Endodermal cell (in vitro differentiated cells): ENCODE data around the gene PLXDC1. TPM values are rescaled to one million over a fixed set of nuclear protein-coding genes. Genes with fewer than 3 reads are reported as not detected.

ENCODE experiments used
- DNase-seq: peaks from one replicate; pipeline ENCODE4 v3.0.0-alpha.2; 2017
- H3K27ac ChIP-seq: 2 replicates; pipeline ENCODE4 v1.5.1; 2013; ENCODE audit warnings: mild to moderate bottlenecking, low read depth, low read length, moderate library complexity
- H3K27me3 ChIP-seq: 2 replicates; pipeline ENCODE4 v1.6.1; 2013; ENCODE audit warnings: mild to moderate bottlenecking, low read length, moderate library complexity; ENCODE audit not compliant: insufficient read depth, control insufficient read depth, poor library complexity, severe bottlenecking
- H3K36me3 ChIP-seq: 2 replicates; pipeline ENCODE4 v1.7.0; 2013; ENCODE audit warnings: mild to moderate bottlenecking, low read length, moderate library complexity; ENCODE audit not compliant: control insufficient read depth, insufficient read depth
- H3K4me1 ChIP-seq: one replicate; pipeline ENCODE4 v1.7.0; 2013; ENCODE audit warnings: low read length; ENCODE audit not compliant: control insufficient read depth, insufficient read depth
- H3K4me3 ChIP-seq: 2 replicates; pipeline ENCODE4 v1.5.1; 2013; ENCODE audit warnings: mild to moderate bottlenecking, low read length, moderate library complexity
- H3K9ac ChIP-seq: 2 replicates; pipeline ENCODE4 v1.6.1; 2013; ENCODE audit warnings: mild to moderate bottlenecking, low read length, moderate library complexity; ENCODE audit not compliant: poor library complexity, severe bottlenecking; ENCODE audit errors: extremely low read depth
- H3K9me3 ChIP-seq: 2 replicates; pipeline ENCODE4 v1.6.1; 2013; ENCODE audit warnings: mild to moderate bottlenecking, low read length, moderate library complexity; ENCODE audit not compliant: control insufficient read depth
- H3K27ac Mint-ChIP-seq: 2 replicates; pipeline ENCODE4 v1.8.0; 2020; ENCODE audit warnings: mixed read lengths
- H3K27me3 Mint-ChIP-seq: 2 replicates; pipeline ENCODE4 v1.8.0; 2021; ENCODE audit warnings: mild to moderate bottlenecking, mixed read lengths; ENCODE audit not compliant: insufficient read depth
- H3K36me3 Mint-ChIP-seq: 2 replicates; pipeline ENCODE4 v1.8.0; 2020; ENCODE audit warnings: low read depth, mixed read lengths
- H3K4me1 Mint-ChIP-seq: 2 replicates; pipeline ENCODE4 v1.8.0; 2020; ENCODE audit warnings: mixed read lengths
- H3K4me3 Mint-ChIP-seq: 2 replicates; pipeline ENCODE4 v1.8.0; 2020; ENCODE audit warnings: mild to moderate bottlenecking, moderate library complexity, mixed read lengths
- H3K9me3 Mint-ChIP-seq: 2 replicates; pipeline ENCODE4 v1.8.0; 2020; ENCODE audit warnings: mild to moderate bottlenecking, mixed read lengths
- WGBS, 2 experiments: methylation state at CpG; one replicate each; pipeline versions ENCODE4 v1.1.5 to v1.1.7; 2013; ENCODE audit warnings: missing lambda C conversion rate in 2 of 2, mixed read lengths in 1 of 2; ENCODE audit not compliant: insufficient coverage in 1 of 2, insufficient read length in 1 of 2; 5-methylcytosine and 5-hydroxymethylcytosine counted together
- total RNA-seq, 2 donors: library from RNA; stranded (reverse); fragmentation: NEBNext Ultra II Directional in 1 of 2; extraction: Animal tissue kit (Norgen Biotek cat#: 25700) in 1 of 2; gene quantifications; 2 replicates in 1 of 2; 3 replicates in 1 of 2; pipeline ENCODE4 v1.2.1, GENCODE V29; 2021
- TF ChIP-seq, protein P1 (sequence below): fragments of 200-600 bp; sonication (generic); conservative IDR thresholded peaks from 2 replicates; pipeline ENCODE4 v1.5.0; 2021; ENCODE audit warnings: antibody characterized with exemption, mild to moderate bottlenecking

PLXDC1 gene
- total RNA-seq, 2 donors from 2014 or later: 9.0 TPM

GRCh38 chr17:39090400-39090799, 61.0 kb downstream of the PLXDC1 start:
- TF ChIP-seq, protein P1, sequence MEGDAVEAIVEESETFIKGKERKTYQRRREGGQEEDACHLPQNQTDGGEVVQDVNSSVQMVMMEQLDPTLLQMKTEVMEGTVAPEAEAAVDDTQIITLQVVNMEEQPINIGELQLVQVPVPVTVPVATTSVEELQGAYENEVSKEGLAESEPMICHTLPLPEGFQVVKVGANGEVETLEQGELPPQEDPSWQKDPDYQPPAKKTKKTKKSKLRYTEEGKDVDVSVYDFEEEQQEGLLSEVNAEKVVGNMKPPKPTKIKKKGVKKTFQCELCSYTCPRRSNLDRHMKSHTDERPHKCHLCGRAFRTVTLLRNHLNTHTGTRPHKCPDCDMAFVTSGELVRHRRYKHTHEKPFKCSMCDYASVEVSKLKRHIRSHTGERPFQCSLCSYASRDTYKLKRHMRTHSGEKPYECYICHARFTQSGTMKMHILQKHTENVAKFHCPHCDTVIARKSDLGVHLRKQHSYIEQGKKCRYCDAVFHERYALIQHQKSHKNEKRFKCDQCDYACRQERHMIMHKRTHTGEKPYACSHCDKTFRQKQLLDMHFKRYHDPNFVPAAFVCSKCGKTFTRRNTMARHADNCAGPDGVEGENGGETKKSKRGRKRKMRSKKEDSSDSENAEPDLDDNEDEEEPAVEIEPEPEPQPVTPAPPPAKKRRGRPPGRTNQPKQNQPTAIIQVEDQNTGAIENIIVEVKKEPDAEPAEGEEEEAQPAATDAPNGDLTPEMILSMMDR: no peak
- Histone ChIP-seq H3K27ac (no peak overlapping the region), H3K9ac (no peak overlapping the region), H3K27me3 (no peaks in the 10 kb centered on the region), H3K4me3 (no peak overlapping the region), H3K9me3 (no peaks in the 10 kb centered on the region), H3K4me1 (no peaks in the 10 kb centered on the region), H3K36me3 (no peaks in the 10 kb centered on the region)
- peaks cover 18% of the 10 kb centered on the region for H3K4me1 Mint-ChIP-seq
- DNase-seq: no peak
- H3K4me3 Mint-ChIP-seq: no peak overlapping the region
- H3K27ac Mint-ChIP-seq: no peak overlapping the region
- no peaks in the 10 kb centered on the region for H3K9me3 Mint-ChIP-seq
- 91 to 96% methylated on average over 7 to 9 of the region's 9 CpGs for WGBS, 2 experiments
- H3K27me3 Mint-ChIP-seq: peaks cover 2% of the 10 kb centered on the region
- no peaks in the 10 kb centered on the region for H3K36me3 Mint-ChIP-seq

- H3K27me3 ChIP-seq: no peaks in the 10 kb centered on the region
- no peak overlapping the region for H3K4me3 ChIP-seq
- TF ChIP-seq, protein P1: no peak
- peaks cover 21% of the 10 kb centered on the region for H3K4me1 Mint-ChIP-seq
- H3K27ac ChIP-seq: no peak overlapping the region
- H3K9me3 Mint-ChIP-seq: no peaks in the 10 kb centered on the region
- H3K36me3 ChIP-seq: no peaks in the 10 kb centered on the region
- no peak overlapping the region for H3K9ac ChIP-seq
- 89 to 90% methylated on average over 6 to 11 of the region's 11 CpGs for WGBS, 2 experiments
- no peaks in the 10 kb centered on the region for H3K4me1 ChIP-seq
- H3K27me3 Mint-ChIP-seq: peaks cover 2% of the 10 kb centered on the region
- H3K4me3 Mint-ChIP-seq: no peak overlapping the region
- DNase-seq: no peak
- no peak overlapping the region for H3K27ac Mint-ChIP-seq
- no peaks in the 10 kb centered on the region for H3K36me3 Mint-ChIP-seq
- H3K9me3 ChIP-seq: no peaks in the 10 kb centered on the region
Measured at GRCh38 chr17:39084558-39084957, 66.9 kb downstream of the PLXDC1 start.

GRCh38 chr17:39083270-39083669, 68.2 kb downstream of the PLXDC1 start:
- no peak overlapping the region for H3K4me3 ChIP-seq
- H3K4me1 ChIP-seq: no peaks in the 10 kb centered on the region
- H3K4me1 Mint-ChIP-seq: peaks cover 21% of the 10 kb centered on the region
- peaks cover 2% of the 10 kb centered on the region for H3K27me3 Mint-ChIP-seq
- H3K27me3 ChIP-seq: no peaks in the 10 kb centered on the region
- no peaks in the 10 kb centered on the region for H3K36me3 ChIP-seq
- DNase-seq: no peak
- no peak overlapping the region for H3K4me3 Mint-ChIP-seq
- no peak overlapping the region for H3K27ac Mint-ChIP-seq
- WGBS, 2 experiments: 91% methylated on average over 5 of the region's 5 CpGs
- no peaks in the 10 kb centered on the region for H3K36me3 Mint-ChIP-seq
- H3K9me3 ChIP-seq: no peaks in the 10 kb centered on the region
- H3K9me3 Mint-ChIP-seq: no peaks in the 10 kb centered on the region
- H3K9ac ChIP-seq: no peak overlapping the region
- H3K27ac ChIP-seq: no peak overlapping the region
- TF ChIP-seq, protein P1: no peak
